Measurements from ENCODE around the gene HNRNPA2B1. TPM values are rescaled to one million over a fixed set of nuclear protein-coding genes. Genes with fewer than 3 reads are reported as not detected.
A peak's percentile ranks its signal among the peaks of the same experiment; 100 is the strongest.

The HNRNPA2B1 gene
- total RNA-seq, 1 experiment from 2014 or later: 1,137 TPM

- no peak overlapping the region for H3K27ac ChIP-seq (ENCODE audit: insufficient read length, low read depth, low read length)
- Mint-ChIP-seq H3K27me3 (ENCODE audit: low read depth) (no peaks in the 10 kb centered on the region), H3K4me1 (peaks cover 4% of the 10 kb centered on the region in 2 experiments; a peak in 1 of 4 replicates), H3K27ac (0 out of 7 replicates have a peak overlapping the region, but pooled peaks of 1 of the 3 experiments have one; percentile 36), H3K9me3 (no peaks in the 10 kb centered on the region), H3K36me3 (ENCODE audit: insufficient read depth in 1 of 3, low read depth in 3 of 3) (peaks cover 25 to 51% (median 43%) of the 10 kb centered on the region in 3 experiments), H3K4me3 (no peak overlapping the region)
- no peaks in the 10 kb centered on the region for H3K27me3 ChIP-seq (ENCODE audit: insufficient read depth, low read length)
- H3K4me2 ChIP-seq (ENCODE audit: insufficient read depth, insufficient read length, low read length): no peak overlapping the region
- peaks cover 2% of the 10 kb centered on the region for H3K79me1 ChIP-seq (ENCODE audit: insufficient read depth, low read depth, low read length, poor library complexity, severe bottlenecking)
- TF ChIP-seq CTCF (conservative IDR thresholded peaks at IDR 0.05): no peak
- H2BK20ac ChIP-seq (ENCODE audit: low read depth, low read length, poor library complexity, severe bottlenecking): no peak overlapping the region
- no peak for DNase-seq
- no peak overlapping the region for H3K23ac ChIP-seq (ENCODE audit: insufficient read length, low read depth, low read length)
- H4K8ac ChIP-seq (replicated peaks; ENCODE audit: insufficient read length, low read depth, low read length): no peak overlapping the region
- H3K56ac ChIP-seq (ENCODE audit: insufficient read length, low read depth, low read length): no peak overlapping the region
- H2BK5ac ChIP-seq (ENCODE audit: insufficient read length, low read length): no peak overlapping the region
- H4K5ac ChIP-seq (ENCODE audit: insufficient read length, low read depth, low read length): no peak overlapping the region
- H2BK15ac ChIP-seq (ENCODE audit: low read depth, low read length): no peak overlapping the region
- no peak overlapping the region for H3T11ph ChIP-seq (ENCODE audit: low read length)
- no peak overlapping the region for H4K91ac ChIP-seq (ENCODE audit: insufficient read length, low read depth, low read length)
- H2BK120ac ChIP-seq (ENCODE audit: low read depth, low read length, poor library complexity, severe bottlenecking): no peak overlapping the region
- no peaks in the 10 kb centered on the region for H4K20me1 ChIP-seq (ENCODE audit: control insufficient read depth, insufficient read depth, insufficient read length)
- no peak overlapping the region for H3K14ac ChIP-seq (ENCODE audit: insufficient read depth, low read length)
- H3K9ac ChIP-seq (ENCODE audit: extremely low read depth, insufficient read length, low read length): no peak overlapping the region
- no peak overlapping the region for H2AFZ ChIP-seq (ENCODE audit: low read length)
- no peak overlapping the region for H2BK12ac ChIP-seq (ENCODE audit: insufficient read length, low read depth, low read length)
- no CpG with 5 or more reads among the region's 2 CpGs for WGBS (ENCODE audit: extremely low coverage, insufficient read length, low lambda C conversion rate)
- no peak overlapping the region for H2AK5ac ChIP-seq (ENCODE audit: insufficient read length, low read length)
- H3K4me1 ChIP-seq (ENCODE audit: insufficient read depth, low read length): no peaks in the 10 kb centered on the region
- H3K79me2 ChIP-seq (ENCODE audit: insufficient read depth, low read length): no peaks in the 10 kb centered on the region
- no peaks in the 10 kb centered on the region for H3K9me3 ChIP-seq (ENCODE audit: control insufficient read depth, low read depth, low read length)
- H3K4ac ChIP-seq (ENCODE audit: low read depth, low read length): no peak overlapping the region
- H3K18ac ChIP-seq (ENCODE audit: insufficient read length, low read depth, low read length): no peak overlapping the region
- H3K23me2 ChIP-seq (ENCODE audit: insufficient read length, low read depth, low read length, poor library complexity, severe bottlenecking): no peaks in the 10 kb centered on the region
These were observed 12.6 kb upstream of the HNRNPA2B1 start for GRCh38 chr7:26212921-26213718.
